Hepatic stellate cell (primary cell): ENCODE results near the gene XCL1.
"Not testable (repeated sequence)": the region's sequence is repeated elsewhere in the genome, so short reads cannot be mapped to it uniquely, and the experiment has no call there.

Experiments used
- DNase-seq: peaks from one replicate; pipeline ENCODE4 v3.0.0; 2011; ENCODE audit warnings: low spot score

XCL1 gene, protein sequence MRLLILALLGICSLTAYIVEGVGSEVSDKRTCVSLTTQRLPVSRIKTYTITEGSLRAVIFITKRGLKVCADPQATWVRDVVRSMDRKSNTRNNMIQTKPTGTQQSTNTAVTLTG

DNA sequence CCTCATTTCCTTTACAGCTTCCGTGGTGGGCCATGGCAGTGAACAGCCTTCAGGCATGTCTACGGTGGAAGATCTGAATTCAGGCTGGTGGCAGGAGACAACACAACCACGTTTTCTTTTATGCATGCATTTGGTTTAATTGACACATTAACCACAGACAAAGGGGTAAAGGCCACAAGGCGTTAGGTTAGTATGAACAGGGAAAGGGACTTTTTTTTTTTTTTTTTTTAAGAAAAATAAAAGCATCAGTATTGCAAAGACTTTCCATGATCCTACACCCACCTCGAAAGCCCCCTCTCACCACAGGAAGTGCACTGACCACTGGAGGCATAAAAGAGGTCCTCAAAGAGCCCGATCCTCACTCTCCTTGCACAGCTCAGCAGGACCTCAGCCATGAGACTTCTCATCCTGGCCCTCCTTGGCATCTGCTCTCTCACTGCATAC lies at the start of gene XCL1:
Gene XCL1 (plus strand): TSS at position 361 of the 444 bp plus-strand sequence. CDS start 33 bp downstream, at position 394.
- DNase-seq, result not testable (repeated sequence)

DNA sequence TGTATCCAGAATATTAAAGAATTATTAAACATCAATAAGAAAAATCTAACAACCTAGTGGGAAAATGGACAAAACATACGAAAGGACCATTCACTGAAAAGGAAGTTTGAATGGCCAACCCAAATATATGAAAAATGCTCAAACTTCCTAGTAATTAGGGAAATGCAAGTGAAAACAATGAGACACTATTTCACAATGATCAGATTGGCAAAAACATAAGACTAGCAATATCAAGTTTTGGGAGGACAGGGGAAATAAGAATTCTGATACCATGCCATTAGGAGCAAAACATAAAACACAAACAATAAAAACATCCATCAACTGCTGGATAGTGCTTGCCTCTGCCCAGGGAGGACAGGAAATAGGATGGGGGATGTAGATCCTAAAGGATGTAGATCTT lies 46.9 kb upstream of the XCL1 start:
- DNase-seq, result no peak

DNA sequence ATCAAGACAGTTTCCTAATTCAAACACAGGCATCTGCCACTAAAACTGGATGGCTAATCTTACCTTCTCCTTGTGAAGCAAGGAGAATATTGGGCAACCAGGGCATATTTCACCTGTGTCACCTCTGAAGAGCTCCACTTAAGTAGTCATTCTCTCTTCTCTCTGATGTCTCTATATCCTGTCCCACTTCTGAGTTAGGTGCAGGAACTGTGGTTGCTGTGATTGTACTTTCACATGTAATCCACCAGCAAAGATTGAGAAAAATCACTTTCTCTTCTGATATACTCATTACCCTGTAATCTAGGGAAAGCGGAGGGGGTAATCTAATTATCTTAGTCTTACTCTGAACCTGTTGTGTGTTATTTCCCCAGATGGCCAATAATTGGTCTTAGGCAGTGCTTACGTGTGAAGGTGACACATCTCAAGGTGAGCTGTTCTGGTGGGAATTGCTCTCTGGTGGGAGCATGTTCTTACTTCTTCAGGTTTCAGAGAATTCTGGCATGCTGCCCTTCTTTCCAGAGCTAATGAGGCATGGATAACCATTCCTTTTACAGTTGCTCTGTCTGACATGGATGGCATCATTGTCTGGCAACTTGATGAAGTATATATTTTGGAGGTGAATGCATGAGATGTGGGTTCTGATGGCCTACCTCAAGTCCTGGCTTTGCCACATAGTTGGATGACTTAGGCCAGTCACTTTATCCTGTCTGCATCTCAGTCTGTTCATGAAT lies 44.6 kb upstream of the XCL1 start:
- no peak for DNase-seq

DNA sequence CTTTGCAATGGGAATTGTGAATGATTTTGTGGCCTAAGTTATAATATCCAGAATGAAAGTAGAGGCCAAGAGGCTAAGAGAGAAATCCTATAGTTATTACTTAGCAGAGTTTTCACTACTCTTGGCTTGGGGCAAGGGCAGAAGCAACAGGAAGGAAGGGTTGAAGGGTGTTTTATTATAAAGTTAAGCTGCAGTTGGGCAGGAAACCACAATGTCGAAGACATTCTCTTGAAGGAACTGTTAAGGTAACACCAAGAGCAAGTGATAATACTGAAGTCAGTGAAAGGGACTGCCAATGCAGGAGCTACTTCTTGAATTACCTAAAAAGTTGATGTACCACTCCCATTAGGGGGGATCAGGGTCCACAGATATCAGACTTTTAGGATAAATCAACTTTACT lies 40.9 kb upstream of the XCL1 start:
- DNase-seq, result no peak

DNA sequence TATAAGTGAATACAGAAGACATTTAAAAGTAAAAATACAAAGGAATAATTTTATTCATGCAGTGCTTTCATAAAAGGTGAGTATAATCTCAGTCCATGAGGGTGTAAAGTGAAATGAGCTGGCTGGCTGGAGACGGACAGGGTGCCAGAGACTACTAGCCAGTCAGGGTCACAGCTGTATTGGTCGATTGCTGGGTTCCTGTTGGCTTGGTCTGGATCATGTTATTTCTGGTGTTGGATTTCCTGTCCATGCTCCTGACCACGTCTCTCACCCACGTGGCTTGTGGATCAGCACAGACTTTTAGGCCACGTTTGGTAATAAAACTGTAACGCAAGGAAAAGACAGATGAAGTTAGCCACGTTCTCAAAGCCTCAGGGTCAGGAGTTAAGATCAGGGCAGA lies 35.6 kb upstream of the XCL1 start:
- not testable (repeated sequence) for DNase-seq

DNA sequence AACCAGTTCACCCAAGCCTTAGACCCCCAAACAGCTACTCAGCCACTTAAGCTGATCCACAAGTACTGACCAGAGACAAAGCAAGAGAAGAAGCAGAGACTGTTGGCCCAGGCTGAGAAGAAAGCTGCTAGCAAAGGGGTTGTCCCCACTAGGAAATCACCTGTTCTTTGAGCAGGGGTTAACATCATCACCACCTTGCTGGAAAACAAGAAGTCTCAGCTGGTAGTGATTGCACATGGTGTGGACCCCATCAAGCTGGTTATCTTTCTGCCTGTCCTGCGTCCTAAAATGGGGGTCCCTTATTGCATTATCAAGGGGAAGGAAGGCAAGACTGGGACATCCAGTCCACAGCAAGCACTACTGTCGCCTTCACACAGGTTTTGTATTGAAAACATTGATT lies 33.4 kb upstream of the XCL1 start:
- DNase-seq, result not testable (repeated sequence)

DNA sequence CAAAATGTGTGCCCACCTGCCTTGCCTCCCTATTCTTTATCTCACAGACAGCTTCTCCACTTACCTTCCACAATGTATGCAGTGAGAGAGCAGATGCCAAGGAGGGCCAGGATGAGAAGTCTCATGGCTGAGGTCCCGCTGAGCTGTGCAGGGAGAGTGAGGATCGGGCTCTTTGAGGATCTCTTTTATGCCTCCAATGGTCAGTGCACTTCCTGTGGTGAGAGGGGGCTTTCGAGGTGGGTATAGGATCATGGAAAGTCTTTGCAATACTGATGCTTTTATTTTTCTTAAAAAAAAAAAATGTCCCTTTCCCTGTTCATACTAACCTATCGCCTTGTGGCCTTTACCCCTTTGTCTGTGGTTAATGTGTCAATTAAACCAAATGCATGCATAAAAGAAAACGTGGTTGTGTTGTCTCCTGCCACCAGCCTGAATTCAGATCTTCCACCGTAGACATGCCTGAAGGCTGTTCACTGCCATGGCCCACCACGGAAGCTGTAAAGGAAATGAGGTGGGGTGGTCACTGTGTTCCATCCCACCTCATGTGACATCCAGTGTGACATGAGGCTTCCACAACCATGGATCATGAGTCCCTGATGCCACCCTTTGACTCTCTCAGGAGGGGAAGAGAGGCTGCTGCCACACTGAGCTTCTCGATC lies 32.4 kb upstream of the XCL1 start, which contains the start of gene XCL2:
Gene XCL2 (minus strand): TSS at position 158 of the 659 bp plus-strand sequence. CDS start 33 bp downstream, at position 125.
- DNase-seq, result not testable (repeated sequence)

DNA sequence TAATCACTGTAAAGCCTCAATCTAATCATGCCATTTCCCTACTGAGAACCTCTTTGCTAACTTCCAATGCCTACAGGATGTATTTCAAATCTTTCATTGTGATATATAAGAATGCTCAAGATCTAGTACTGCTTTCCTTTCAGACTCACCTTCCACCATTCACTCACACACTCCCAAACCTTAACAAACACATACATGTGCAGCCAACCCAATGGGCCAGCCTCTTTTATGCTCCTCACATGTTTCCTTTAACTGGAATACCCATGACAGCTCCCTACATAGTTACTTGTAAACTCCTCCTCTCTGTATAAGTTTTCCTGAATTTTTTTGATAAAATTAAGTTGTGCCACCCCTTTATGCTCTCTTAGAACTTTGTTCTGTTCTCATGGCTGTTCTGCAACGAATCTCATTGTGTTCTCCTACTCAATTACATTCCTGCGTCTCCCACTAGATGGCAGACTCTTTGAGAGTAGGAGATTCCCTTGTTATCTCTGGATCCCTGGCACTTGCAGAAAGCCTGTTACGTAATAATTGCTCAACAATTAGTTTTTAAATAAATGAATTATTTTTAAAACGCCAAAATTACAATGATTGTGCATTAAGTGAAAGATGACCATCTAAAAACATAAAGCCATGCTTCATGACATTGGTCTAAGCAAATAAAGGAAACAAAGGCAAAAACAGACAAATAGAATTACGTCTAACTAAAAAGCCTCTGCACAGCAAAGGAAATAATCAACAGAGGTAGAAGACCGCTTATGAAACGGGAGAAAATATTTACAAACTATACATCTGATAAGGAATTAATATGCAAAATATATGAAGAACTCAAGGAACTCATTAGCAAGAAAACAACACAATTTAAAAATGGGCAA lies 30.5 kb upstream of the XCL1 start:
- not testable (repeated sequence) for DNase-seq

DNA sequence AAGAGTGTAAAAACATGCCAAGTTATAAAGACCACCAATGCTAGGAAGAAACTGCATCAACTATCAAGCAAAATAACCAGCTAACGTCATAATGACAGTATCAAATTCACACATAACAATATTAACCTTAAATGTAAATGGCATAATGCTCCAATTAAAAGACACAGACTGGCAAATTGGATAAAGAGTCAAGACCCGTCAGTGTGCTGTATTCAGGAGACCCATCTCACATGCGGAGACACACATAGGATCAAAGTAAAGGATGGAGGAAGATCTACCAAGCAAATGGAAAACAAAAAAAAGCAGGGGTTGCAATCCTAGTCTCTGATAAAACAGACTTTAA lies 29.9 kb upstream of the XCL1 start:
- DNase-seq, result not testable (repeated sequence)

DNA sequence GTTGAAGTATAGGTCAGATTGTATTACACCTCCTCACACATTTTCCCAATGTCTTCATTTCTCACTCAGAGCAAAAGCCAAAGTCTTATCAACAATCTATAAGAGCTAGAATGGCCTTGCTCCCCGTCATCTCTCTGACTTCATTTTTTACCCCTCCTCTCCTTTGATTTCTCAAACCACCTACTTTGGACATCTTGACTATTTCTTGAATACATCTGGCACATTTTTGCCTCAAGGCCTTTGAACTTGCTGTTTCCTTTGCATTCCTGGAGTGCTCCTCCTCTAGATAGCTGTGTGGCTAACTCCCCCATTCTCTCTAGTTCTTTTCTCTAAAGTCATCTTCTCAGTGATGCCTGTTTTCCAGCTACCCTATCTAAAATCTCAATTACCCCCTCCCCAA lies 25.4 kb upstream of the XCL1 start:
- no peak for DNase-seq

DNA sequence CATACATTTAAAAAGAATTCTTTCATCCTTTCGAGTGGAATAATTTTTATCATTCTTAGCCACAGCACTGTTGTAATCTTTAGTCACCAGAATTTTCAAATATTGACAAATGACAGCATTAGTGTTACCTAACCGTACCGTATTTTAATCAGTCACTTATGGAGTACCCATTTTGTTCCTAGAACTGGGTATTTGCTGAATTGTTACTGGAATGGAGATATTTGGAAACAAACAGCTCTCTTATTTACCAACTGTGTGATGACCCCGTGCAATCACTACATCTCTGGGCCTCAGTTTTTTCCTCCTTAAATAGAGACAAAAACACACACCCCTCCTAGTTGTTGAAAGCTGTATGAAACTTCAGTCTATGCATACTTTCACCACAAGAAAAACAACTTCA lies 24.7 kb upstream of the XCL1 start:
- DNase-seq, result no peak

DNA sequence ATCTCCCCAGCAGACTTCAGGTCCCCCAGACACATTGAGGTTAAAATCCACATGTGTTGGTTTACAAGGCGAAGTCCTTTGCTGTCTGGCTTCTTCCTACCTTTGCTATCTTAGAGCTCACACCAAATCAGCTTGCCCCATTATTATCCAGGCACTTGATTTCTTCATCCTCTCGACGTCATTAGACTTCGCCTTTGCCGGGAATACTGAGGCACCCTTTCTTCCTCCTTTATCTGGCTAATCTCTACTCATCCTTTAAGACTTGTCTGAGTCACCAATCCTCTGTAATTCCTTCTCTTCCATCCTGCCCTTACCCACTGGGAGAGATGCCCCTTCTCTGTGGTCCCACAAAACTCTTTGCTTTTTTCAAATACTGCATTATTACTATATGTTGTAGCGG lies 23.4 kb upstream of the XCL1 start:
- no peak for DNase-seq

DNA sequence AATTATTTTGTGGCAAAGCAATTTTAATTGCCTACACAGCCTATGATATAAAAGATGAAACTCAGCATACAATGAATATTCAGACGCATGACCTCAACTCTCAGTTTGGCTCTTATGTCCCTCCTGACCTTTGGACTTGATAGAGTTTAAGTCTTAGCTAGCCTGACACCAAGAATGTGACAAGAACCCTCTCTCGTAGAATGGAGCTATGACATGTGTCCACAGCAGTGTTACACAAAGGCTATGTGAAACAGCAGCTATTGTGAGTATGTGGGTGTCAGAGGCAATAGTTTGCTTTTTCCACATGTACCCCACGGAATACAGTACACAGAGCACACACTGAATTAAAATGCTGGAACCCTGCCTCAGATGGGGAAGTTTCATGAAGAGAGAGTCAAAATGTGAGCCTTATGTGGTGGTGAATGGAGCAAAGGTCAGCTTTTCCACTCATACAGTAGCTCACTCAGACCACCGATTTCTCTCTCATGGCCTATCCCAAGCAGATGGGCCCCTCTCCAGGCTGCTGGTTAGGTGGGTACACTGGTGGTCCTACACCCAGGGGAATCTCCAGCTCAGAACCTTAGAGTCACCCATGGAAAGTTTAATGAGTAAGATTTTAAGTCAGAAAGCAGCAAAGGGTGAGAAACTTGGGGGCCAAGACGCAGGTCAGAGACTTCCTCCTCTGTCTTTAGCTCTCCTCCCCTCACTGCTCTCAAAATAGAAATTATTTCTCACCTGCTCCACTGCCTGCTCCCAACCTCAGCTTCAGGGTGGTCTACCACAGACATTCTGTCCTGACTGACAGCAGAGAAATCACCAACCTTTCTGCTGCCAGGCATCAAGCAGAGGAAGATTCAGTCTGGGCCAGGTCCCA lies 22.5 kb upstream of the XCL1 start:
- no peak for DNase-seq

DNA sequence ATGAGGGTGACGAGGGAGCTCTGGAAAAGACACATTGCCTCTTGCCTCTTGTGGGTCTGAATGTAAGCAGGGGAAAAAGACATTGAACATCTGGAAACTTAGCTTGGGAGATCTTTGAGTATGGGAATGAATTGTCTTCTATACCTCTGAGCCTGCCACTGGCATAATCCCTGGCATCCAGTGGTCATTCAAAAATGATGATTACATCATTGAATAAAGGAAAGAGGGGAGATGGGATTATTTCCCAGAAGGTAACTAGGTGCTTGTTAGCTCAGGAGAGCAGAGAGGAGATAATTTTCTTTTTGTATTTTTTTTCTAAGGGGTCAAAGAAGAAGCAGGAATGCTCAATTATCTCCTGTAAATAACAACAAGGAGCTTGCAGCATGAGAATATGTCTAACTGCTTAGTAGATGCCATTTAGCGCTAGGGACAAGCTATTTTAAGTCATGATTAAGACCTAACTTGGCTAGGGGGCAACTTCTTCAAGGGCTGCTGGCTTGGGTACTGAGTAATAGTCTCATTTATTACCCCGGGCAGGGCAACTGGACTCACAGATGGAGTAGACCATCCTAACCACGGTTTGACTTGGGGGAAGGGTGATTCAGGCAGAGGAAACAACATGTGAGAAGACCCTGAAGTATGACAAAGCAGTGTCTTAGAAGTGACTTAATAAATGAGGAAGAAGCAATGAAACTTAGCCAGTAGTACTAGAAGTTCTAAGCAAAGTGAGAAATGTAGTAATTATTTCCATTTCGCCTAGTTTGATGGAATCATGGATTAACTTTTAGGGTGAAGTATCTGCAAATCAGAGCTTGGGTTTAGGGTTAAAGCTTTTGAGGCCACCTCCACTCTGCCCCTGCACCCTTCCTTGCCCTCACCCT lies 21.6 kb upstream of the XCL1 start:
- DNase-seq, result no peak

DNA sequence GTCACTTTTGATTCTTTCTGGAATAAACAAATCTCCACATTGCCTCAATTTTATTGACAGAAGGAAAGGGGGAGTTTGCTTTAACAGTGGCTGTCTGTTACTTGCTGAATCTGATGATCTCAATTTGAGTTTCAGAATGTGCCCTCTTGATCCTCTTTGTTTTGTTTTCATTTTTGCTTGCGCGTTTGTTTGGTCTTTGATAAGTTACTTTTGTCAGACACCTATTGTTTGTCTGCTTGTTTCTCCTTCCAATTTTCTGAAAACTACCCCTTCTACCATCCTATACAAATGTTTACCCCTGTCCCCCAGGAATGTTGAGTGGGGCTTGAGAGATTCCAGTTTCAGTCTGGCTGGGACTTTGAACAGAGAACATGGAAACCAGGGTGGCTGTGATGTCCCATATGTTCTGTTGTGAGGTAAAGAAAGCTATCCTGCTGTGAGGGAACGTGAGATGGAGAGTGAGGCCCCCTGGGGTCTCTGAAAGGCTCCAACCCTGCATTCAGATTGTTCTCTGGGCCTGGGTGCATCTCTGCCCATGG lies 20.8 kb upstream of the XCL1 start:
- DNase-seq, result no peak

DNA sequence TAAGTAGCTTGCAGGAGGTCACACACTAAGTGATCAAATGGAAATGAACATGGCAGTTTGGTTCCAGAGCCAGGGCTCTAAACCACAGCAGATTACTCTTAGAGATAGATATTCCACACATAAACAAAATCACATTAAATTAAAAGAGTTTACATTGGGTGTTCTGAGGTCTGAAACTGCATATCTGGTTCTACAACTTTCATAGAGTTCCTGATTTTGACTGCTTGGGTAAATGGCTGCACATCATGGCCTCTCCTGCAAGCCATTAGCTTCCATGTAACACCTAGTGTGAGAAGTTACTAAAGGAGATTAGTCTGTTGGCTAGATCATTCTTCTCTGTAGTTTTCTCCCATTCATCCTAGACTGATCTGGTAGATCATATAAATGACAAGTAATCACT lies 19.8 kb upstream of the XCL1 start:
- no peak for DNase-seq

DNA sequence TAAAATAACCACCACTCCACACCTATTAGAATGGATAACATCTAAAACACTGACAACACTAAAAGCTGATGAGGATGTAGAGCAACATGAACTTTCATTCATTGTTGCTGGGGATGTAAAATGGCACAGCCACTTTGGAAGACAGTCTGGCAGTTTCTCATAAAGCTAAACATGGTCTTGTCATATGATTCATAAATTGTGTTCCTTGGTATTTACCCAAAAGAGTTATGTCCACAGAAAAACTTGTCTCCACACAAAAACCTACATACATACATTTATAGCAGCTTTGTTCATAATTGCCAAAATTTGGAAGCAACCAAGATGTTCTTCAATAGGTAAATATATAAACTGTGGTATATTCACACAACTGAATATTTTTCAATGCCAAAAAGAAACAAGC lies 16.0 kb upstream of the XCL1 start:
- no peak for DNase-seq

DNA sequence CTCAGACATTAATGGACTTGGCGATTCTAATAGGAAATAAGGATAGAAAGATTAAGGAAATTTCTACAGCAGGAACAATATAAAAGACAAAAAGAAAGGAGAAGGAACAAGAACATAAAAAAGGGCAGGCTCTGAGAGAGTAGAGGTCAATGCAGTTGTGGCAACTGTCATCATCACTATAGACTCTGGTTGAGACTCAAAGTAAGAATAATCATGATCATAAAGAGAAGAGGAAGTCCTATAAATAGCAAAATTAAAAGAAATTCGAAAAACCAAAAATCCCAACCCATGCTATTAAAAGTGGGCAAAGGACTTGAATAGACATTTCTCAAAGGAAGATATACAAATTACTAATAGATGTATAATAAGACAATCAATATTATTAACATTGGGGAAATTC lies 14.4 kb upstream of the XCL1 start:
- no peak for DNase-seq

DNA sequence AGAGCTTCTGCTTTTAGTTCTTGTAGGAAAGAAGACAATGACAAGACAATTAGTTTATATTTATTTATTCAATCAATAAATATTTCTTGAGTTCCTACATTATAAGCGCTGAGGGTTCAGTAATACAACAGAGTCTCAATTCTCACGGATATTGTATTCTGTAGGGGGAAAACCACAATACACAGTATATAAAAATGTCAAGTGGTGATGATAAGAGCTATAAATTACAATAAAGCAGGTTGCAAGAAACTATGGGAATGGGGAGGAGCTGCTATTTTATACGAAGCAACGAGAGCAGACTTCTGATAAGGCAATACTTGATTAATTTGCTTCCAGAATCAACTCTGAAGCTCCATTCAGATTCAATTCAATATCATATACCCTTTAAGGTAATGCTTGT lies 10.6 kb upstream of the XCL1 start:
- DNase-seq, result no peak

DNA sequence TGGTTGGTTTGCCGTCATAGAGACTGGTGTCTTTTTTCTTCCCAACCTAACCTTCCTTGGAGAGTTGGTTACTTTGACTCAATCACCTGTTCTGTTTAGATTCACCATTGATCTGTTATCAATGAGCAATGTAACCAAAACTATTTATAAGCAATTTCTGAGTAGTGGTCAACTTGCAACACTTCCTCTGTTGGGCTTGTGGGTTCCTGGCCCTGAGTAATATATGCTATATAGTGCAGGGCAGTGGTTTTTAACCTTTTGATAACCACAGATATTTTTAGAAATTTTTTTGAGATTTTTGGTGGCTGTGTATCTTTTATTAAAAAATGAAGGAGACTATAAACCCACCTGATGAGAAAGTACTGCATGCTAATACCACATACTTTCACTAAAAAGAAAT lies 9.4 kb upstream of the XCL1 start:
- DNase-seq, result no peak
